ENCODE results near the gene MICALL1.

The MICALL1 gene

DNA sequence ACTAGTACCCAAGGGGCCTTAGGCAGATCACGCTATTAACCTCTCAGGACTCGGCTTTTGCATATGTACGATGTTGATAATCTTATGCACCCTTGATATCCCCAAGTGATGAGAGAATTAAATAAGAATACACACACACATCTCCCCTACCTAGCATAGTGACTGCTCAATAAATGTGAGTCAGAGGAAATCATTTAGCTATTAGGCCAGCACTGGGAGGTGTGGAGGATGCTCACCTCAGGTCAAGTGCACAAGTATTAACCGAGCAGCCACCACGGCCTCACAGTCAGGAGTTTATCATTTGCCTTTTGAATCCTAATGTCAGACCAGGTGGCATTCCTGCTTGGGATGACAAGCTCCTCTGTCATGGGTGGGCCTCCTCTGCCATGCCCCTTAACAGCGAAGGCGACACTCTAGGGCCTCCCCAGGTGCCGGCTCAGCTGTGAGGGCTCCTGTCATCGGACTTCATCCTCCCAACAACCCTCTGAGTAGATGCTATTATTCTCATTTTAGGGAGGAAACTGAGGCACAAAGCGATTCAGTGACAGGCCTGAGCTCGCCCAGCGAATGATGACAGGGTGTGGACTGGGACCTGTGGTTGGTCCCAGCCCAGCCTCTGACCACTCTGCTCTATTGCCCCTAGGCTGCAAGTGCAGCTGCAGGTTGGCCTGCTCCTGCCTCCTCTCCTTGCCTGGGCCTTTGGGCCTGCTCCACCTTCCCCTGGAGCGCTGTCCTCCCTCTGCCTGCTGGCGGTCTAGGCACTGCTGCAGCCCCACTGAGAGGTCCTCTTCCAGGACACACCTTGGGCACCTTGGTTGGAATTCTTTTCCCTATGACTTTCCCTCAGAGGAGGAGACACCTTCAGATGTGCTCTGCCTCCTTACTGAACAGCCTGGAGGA lies 83.3 kb downstream of the MICALL1 start:
- no peak for DNase-seq

- no peak for DNase-seq
Measured at GRCh38 chr22:37990301-37990700, 84.2 kb downstream of the MICALL1 start.

DNA sequence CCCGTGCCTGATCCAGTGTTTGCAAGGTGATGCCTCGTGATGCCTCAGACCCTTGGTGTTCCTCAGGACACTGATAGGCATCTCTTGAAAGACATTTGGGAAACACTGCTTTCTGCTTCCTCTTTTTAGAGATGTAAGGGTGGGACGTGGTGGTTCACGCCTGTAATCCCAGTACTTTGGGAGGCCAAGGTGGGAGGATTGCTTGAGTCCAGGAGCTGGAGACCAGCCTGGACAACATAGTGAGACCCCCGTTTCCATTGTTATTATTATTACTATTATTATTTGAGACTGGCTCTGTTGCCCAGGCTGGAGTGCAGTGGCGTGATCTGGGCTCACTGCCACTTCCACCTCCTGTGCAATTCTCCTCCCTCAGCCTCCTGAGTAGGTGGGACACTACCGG lies 84.8 kb downstream of the MICALL1 start:
- DNase-seq = no peak

DNA sequence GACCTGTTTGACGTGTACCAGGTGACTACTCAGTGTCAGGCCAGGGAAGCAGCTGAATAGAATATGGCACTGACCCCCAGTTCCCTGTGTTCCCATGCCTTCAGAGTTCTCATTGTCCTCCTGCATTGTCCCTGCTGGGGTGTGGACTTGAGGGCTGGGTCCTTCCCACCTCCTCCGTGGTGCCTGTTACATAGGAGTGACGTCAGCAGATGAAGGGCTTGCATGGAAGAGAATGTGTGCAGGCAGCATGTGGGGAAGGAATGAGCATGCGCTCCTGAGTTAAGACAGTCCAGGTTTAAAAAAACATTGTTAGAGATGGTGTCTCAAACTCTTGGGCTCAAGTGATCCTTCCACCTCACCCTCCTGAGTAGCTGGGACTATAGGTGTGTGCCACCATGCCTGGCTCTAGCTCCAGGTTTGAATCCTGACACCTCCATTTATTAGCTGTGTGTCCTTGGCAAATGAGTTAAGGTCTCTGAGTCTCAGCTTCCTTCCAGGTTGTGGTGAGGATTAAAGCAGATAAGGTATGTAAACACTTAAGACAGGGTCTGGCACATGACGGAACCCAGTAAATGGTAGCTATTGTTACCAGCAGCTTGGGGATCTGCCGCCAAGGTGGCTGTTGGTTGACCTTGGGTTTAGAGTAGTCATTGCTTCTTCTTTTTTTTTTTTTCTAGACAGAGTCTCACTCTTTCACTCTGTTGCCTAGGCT lies 85.8 kb downstream of the MICALL1 start:
- DNase-seq = no peak

Measured in NCI-H146 (cell line).